GM23338 (cell line): Measurements from ENCODE around the gene HEYL. TPM values are rescaled to one million over a fixed set of nuclear protein-coding genes. Genes with fewer than 3 reads are reported as not detected.
A peak's percentile ranks its signal among the peaks of the same experiment; 100 is the strongest.

Source experiments
- ATAC-seq: fragments of 200-7000 bp; cut with Tn5 transposase; 3 replicates; pipeline ENCODE4 v1.9.1; 2020
- DNase-seq: peaks from one replicate; pipeline ENCODE4 v3.0.0-alpha.2; 2015; ENCODE audit warnings: low spot score
- H2AFZ ChIP-seq: fragments of 200-600 bp; sonication (generic); 2 replicates; pipeline ENCODE4 v1.8.0; 2016; ENCODE audit warnings: antibody characterized with exemption, mild to moderate bottlenecking, moderate library complexity
- H3F3A ChIP-seq: fragments of 200-600 bp; sonication (generic); replicated peaks from 2 replicates; pipeline ENCODE4 v1.8.0; 2017; ENCODE audit warnings: antibody characterized with exemption, mixed run types, low read depth
- H3K27ac ChIP-seq: fragments of 200-600 bp; sonication (generic); 2 replicates; pipeline ENCODE4 v1.6.1; 2016; ENCODE audit warnings: low read depth
- H3K27me3 ChIP-seq: fragments of 200-600 bp; sonication (generic); 2 replicates; pipeline ENCODE4 v1.8.0; 2016; ENCODE audit warnings: mild to moderate bottlenecking, mixed run types, moderate library complexity; ENCODE audit not compliant: insufficient read depth
- H3K36me3 ChIP-seq: fragments of 200-600 bp; sonication (generic); 2 replicates; pipeline ENCODE4 v1.8.0; 2016; ENCODE audit warnings: mild to moderate bottlenecking; ENCODE audit not compliant: insufficient read depth
- H3K4me1 ChIP-seq: fragments of 200-600 bp; sonication (generic); 2 replicates; pipeline ENCODE4 v1.8.0; 2016; ENCODE audit warnings: mild to moderate bottlenecking, moderate library complexity; ENCODE audit not compliant: insufficient read depth
- H3K4me2 ChIP-seq: fragments of 200-600 bp; sonication (generic); 2 replicates; pipeline ENCODE4 v1.7.1; 2017; ENCODE audit warnings: mixed run types
- H3K4me3 ChIP-seq: fragments of 200-600 bp; sonication (generic); 2 replicates; pipeline ENCODE4 v1.6.1; 2016; ENCODE audit warnings: mixed run types
- H3K79me2 ChIP-seq: fragments of 200-600 bp; sonication (generic); replicated peaks from 2 replicates; pipeline ENCODE4 v1.8.0; 2017; ENCODE audit warnings: mild to moderate bottlenecking; ENCODE audit not compliant: insufficient read depth
- H3K9me2 ChIP-seq: fragments of 200-600 bp; sonication (generic); 2 replicates; pipeline ENCODE4 v1.8.0; 2017; ENCODE audit not compliant: insufficient read depth
- H4K20me1 ChIP-seq: fragments of 200-600 bp; sonication (generic); replicated peaks from 2 replicates; pipeline ENCODE4 v1.8.0; 2017; ENCODE audit warnings: mild to moderate bottlenecking; ENCODE audit not compliant: insufficient read depth
- H3K27ac Mint-ChIP-seq: 2 replicates; pipeline ENCODE4 v1.8.0; 2020; ENCODE audit warnings: inconsistent platforms, mild to moderate bottlenecking, moderate library complexity, mixed read lengths
- H3K27me3 Mint-ChIP-seq: 3 replicates; pipeline ENCODE4 v1.8.0; 2022; ENCODE audit warnings: low read depth, mild to moderate bottlenecking, moderate library complexity, mixed read lengths, inconsistent platforms; ENCODE audit not compliant: insufficient read depth, poor library complexity
- H3K36me3 Mint-ChIP-seq: 3 replicates; pipeline ENCODE4 v1.8.0; 2021; ENCODE audit warnings: low read depth, mild to moderate bottlenecking, inconsistent platforms, moderate library complexity, mixed read lengths
- H3K4me1 Mint-ChIP-seq: 3 replicates; pipeline ENCODE4 v1.8.0; 2020; ENCODE audit warnings: mild to moderate bottlenecking, inconsistent platforms, mixed read lengths
- H3K4me3 Mint-ChIP-seq: 3 replicates; pipeline ENCODE4 v1.8.0; 2021; ENCODE audit warnings: moderate library complexity, mild to moderate bottlenecking, inconsistent platforms, mixed read lengths
- H3K9me3 Mint-ChIP-seq: 3 replicates; pipeline ENCODE4 v1.8.0; 2020; ENCODE audit warnings: moderate library complexity, mild to moderate bottlenecking, inconsistent platforms, mixed read lengths
- CREB1 ChIP-seq: fragments of 250-450 bp; sonication (Bioruptor Pico); IDR thresholded peaks from 2 replicates; pipeline ENCODE4 v1.5.0; 2020; ENCODE audit warnings: low read depth, mild to moderate bottlenecking, moderate library complexity
- CTCF ChIP-seq, 2 experiments: fragments of 200-600 bp in 1 of 2; sonication (generic) in 1 of 2; conservative IDR thresholded peaks; 2 replicates each; pipeline versions ENCODE4 v1.5.1 to v1.6.1; 2016 to 2017; ENCODE audit warnings: antibody characterized with exemption in 2 of 2, low read depth in 2 of 2, mild to moderate bottlenecking in 2 of 2, moderate library complexity in 1 of 2
- ETS1 ChIP-seq: IDR thresholded peaks from 2 replicates; pipeline ENCODE4 v1.6.1; 2016; ENCODE audit warnings: antibody characterized with exemption
- EZH2 ChIP-seq: fragments of 200-600 bp; sonication (generic); IDR thresholded peaks from one replicate; pipeline ENCODE4 v1.8.0; 2017; ENCODE audit warnings: antibody characterized with exemption, mild to moderate bottlenecking, low read depth; ENCODE audit not compliant: unreplicated experiment
- EZH2phosphoT487 ChIP-seq: fragments of 200-600 bp; sonication (generic); IDR thresholded peaks from one replicate; pipeline ENCODE4 v1.8.1; 2018; ENCODE audit warnings: antibody characterized with exemption; ENCODE audit not compliant: unreplicated experiment
- JUNB ChIP-seq: IDR thresholded peaks from one replicate; pipeline ENCODE4 v1.6.1; 2016; ENCODE audit warnings: antibody characterized with exemption; ENCODE audit not compliant: unreplicated experiment
- NANOG ChIP-seq: IDR thresholded peaks from 2 replicates; pipeline ENCODE4 v1.6.1; 2016; ENCODE audit warnings: antibody characterized with exemption, borderline replicate concordance
- POLR2AphosphoS5 ChIP-seq: IDR thresholded peaks from 2 replicates; pipeline ENCODE4 v1.6.1; 2016; ENCODE audit warnings: antibody characterized with exemption, low read depth
- REST ChIP-seq: IDR thresholded peaks from one replicate; pipeline ENCODE4 v1.6.1; 2018; ENCODE audit warnings: antibody characterized with exemption; ENCODE audit not compliant: unreplicated experiment
- STAT1 ChIP-seq: IDR thresholded peaks from one replicate; pipeline ENCODE4 v1.6.1; 2016; ENCODE audit warnings: antibody characterized with exemption; ENCODE audit not compliant: unreplicated experiment
- ZNF114 ChIP-seq: fragments of 250-450 bp; sonication (Bioruptor Pico); IDR thresholded peaks from 2 replicates; pipeline ENCODE4 v1.5.0; 2020; ENCODE audit warnings: mild to moderate bottlenecking, moderate library complexity
- ZNF331 ChIP-seq: fragments of 250-450 bp; sonication (Bioruptor Pico); IDR thresholded peaks from 2 replicates; pipeline ENCODE4 v1.5.0; 2020; ENCODE audit warnings: low read depth, mild to moderate bottlenecking, moderate library complexity
- ZNF462 ChIP-seq: fragments of 250-450 bp; sonication (Bioruptor Pico); IDR thresholded peaks from 2 replicates; pipeline ENCODE4 v1.5.0; 2020; ENCODE audit warnings: mild to moderate bottlenecking, moderate library complexity
- polyA plus RNA-seq: library from polyadenylated mRNA; unstranded; fragments of >200 nt; fragmentation: Nextera tagmentation; extraction: Ambion mirVana; gene quantifications from 2 replicates; pipeline ENCODE4 v1.2.1, GENCODE V29; 2016
- total RNA-seq: library from RNA; depleted of rRNA; stranded (reverse); fragments of >200 nt; shearing (Covaris generic); gene quantifications from 2 replicates; pipeline ENCODE4 v1.2.3, GENCODE V29; 2014

The HEYL gene
- total and polyA plus RNA-seq, 2 experiments from 2014 or later = 1.6 to 4.5 TPM

GRCh38 chr1:39574646-39575045 lies 64.8 kb downstream of the HEYL start:
- Histone ChIP-seq H3K4me3 (peak overlapping the region; percentile 95), H3K27me3 (no peaks in the 10 kb centered on the region), H3K36me3 (peaks cover 36% of the 10 kb centered on the region), H3K9me2 (no peaks in the 10 kb centered on the region), H3K4me1 (peaks cover 19% of the 10 kb centered on the region), H3K27ac (peak overlapping the region; percentile 55; the same call in 1 of the 2 replicates), H2AFZ (no peak overlapping the region), H3F3A (peaks cover 12% of the 10 kb centered on the region), H3K4me2 (peak overlapping the region; percentile 97), H4K20me1 (peaks cover 56% of the 10 kb centered on the region), H3K79me2 (peaks cover 63% of the 10 kb centered on the region)
- Mint-ChIP-seq H3K27ac (peak overlapping the region; percentile 24; the same call in 1 of the 2 replicates), H3K4me3 (peak overlapping the region; percentile 92), H3K36me3 (peaks cover 62% of the 10 kb centered on the region), H3K4me1 (peaks cover 22% of the 10 kb centered on the region), H3K9me3 (no peaks in the 10 kb centered on the region), H3K27me3 (peaks cover 9% of the 10 kb centered on the region)
- no peak for TF ChIP-seq EZH2phosphoT487
- TF ChIP-seq EZH2 = no peak
- TF ChIP-seq POLR2AphosphoS5 = no peak
- no peak for TF ChIP-seq ZNF114 (CRISPR knock-in tag)
- no peak for TF ChIP-seq ZNF462 (CRISPR knock-in tag)
- TF ChIP-seq REST = no peak
- TF ChIP-seq JUNB = no peak
- TF ChIP-seq ETS1 = no peak
- no peak for TF ChIP-seq STAT1
- no peak for TF ChIP-seq ZNF331 (CRISPR knock-in tag)
- TF ChIP-seq CTCF (conservative IDR thresholded peaks at IDR 0.05; ENCODE audit: low read depth in 2 of 2) = no peak
- no peak for TF ChIP-seq NANOG
- TF ChIP-seq CREB1 (CRISPR knock-in tag) = no peak
- DNase-seq = no peak
- ATAC-seq = no peak
